HCT116 (cell line): ENCODE results near the gene BCAN. TPM values are rescaled to one million over a fixed set of nuclear protein-coding genes. Genes with fewer than 3 reads are reported as not detected.

Source experiments
- ATAC-seq: fragments of 200-7000 bp; cut with Tn5 transposase; 2 replicates; pipeline ENCODE4 v1.9.1; 2020; ENCODE audit warnings: mild to moderate bottlenecking, moderate library complexity
- BruUV-seq: library from RNA; stranded (reverse); fragments of 400-500 nt; replicated peaks from 2 replicates; lab custom pipeline; 2021; lab: Mats Ljungman, UMichigan
- CTCF ChIA-PET: fragments of 300-600 bp; sonication (Branson Sonifier 250); formaldehyde crosslinking; loops from one replicate; lab custom pipeline; 2021; ENCODE audit warnings: antibody characterized with exemption; lab: Charles Lee
- POLR2A ChIA-PET: fragments of 300-600, 350-600 bp; sonication (Branson Sonifier 250); formaldehyde crosslinking; loops from one replicate; lab custom pipeline; 2021; ENCODE audit warnings: antibody characterized with exemption; lab: Charles Lee
- RAD21 ChIA-PET, 2 experiments: fragments of 300-600 bp; sonication (Branson Sonifier 250); formaldehyde crosslinking; loops; one replicate each; lab custom pipeline; 2023; ENCODE audit warnings: low total read pairs in 2 of 2; ENCODE audit not compliant: uncharacterized antibody in 2 of 2, unreplicated experiment in 2 of 2, low non-redundant PET in 1 of 2; lab: Charles Lee
- DNase-seq: peaks from one replicate; pipeline ENCODE4 v3.0.0-alpha.2; 2010; ENCODE audit warnings: low read depth, low spot score
- H2AFZ ChIP-seq: fragments of 200-600 bp; shearing (Covaris generic), sonication (generic); 2 replicates; pipeline ENCODE4 v1.6.1; 2017; ENCODE audit warnings: low read depth, mixed run types, mixed read lengths, antibody characterized with exemption, low read length; ENCODE audit not compliant: poor library complexity, severe bottlenecking
- H3K27ac ChIP-seq: 2 replicates; pipeline ENCODE4 v1.5.1; 2012; ENCODE audit warnings: low read depth, low read length
- H3K27me3 ChIP-seq: fragments of 200-600 bp; sonication (generic); 2 replicates; pipeline ENCODE4 v1.6.1; 2016; ENCODE audit warnings: mixed run types, low read length, mixed read lengths; ENCODE audit not compliant: insufficient read depth
- H3K36me3 ChIP-seq, 2 experiments: fragments of 200-500 bp in 1 of 2; fragments of 200-600 bp in 1 of 2; sonication (Bioruptor generic) in 1 of 2; sonication (generic) in 1 of 2; 2 replicates each; pipeline versions ENCODE4 v1.5.1 to v1.6.1; 2014 to 2016; ENCODE audit warnings: low read length in 2 of 2, inconsistent platforms in 1 of 2, mixed read lengths in 1 of 2, mixed run types in 1 of 2; ENCODE audit not compliant: insufficient read depth in 2 of 2, control insufficient read depth in 1 of 2
- H3K4me1 ChIP-seq, 2 experiments: fragments of 200-600 bp in 1 of 2; sonication (generic) in 1 of 2; 2 replicates each; pipeline versions ENCODE4 v1.5.1 to v1.6.1; 2012 to 2017; ENCODE audit warnings: low read length in 2 of 2, inconsistent platforms in 1 of 2, mild to moderate bottlenecking in 1 of 2, mixed read lengths in 1 of 2, mixed run types in 1 of 2, moderate library complexity in 1 of 2; ENCODE audit not compliant: insufficient read depth in 2 of 2, control insufficient read depth in 1 of 2
- H3K4me2 ChIP-seq: fragments of 200-600 bp; sonication (generic); 2 replicates; pipeline ENCODE4 v1.6.1; 2017; ENCODE audit warnings: mixed run types, low read length, mixed read lengths
- H3K4me3 ChIP-seq, 2 experiments: fragments of 200-600 bp in 1 of 2; sonication (generic) in 1 of 2; replicated peaks in 1 of 2; 2 replicates each; pipeline ENCODE4 v1.5.1; 2011 to 2016; ENCODE audit warnings: low read length in 2 of 2, control low read depth in 1 of 2, low read depth in 1 of 2, mild to moderate bottlenecking in 1 of 2, mixed read lengths in 1 of 2, mixed run types in 1 of 2
- H3K79me2 ChIP-seq: fragments of 200-600 bp; sonication (generic); 2 replicates; pipeline ENCODE4 v1.6.1; 2017; ENCODE audit warnings: mild to moderate bottlenecking, mixed run types, low read length, moderate library complexity, mixed read lengths; ENCODE audit not compliant: insufficient read depth
- H3K9ac ChIP-seq: fragments of 200-600 bp; sonication (generic); 2 replicates; pipeline ENCODE4 v1.6.1; 2016; ENCODE audit warnings: low read length, mixed read lengths
- H3K9me2 ChIP-seq: fragments of 200-600 bp; sonication (generic), shearing (Covaris generic); 2 replicates; pipeline ENCODE4 v1.6.1; 2017; ENCODE audit warnings: mixed run types, mild to moderate bottlenecking, moderate library complexity; ENCODE audit not compliant: insufficient read depth
- H3K9me3 ChIP-seq, 2 experiments: fragments of 200-500 bp in 1 of 2; fragments of 200-600 bp in 1 of 2; sonication (Bioruptor generic) in 1 of 2; sonication (generic) in 1 of 2; 2 replicates each; pipeline ENCODE4 v1.6.1; 2014 to 2017; ENCODE audit warnings: low read length in 2 of 2, mixed read lengths in 2 of 2, inconsistent platforms in 1 of 2, low read depth in 1 of 2, mild to moderate bottlenecking in 1 of 2, mixed run types in 1 of 2, moderate library complexity in 1 of 2; ENCODE audit not compliant: control insufficient read depth in 1 of 2, insufficient read depth in 1 of 2
- H4K20me1 ChIP-seq: fragments of 200-600 bp; sonication (generic), shearing (Covaris generic); 2 replicates; pipeline ENCODE4 v1.6.1; 2017; ENCODE audit warnings: mixed run types, mild to moderate bottlenecking, moderate library complexity; ENCODE audit not compliant: insufficient read depth
- CBX3 ChIP-seq: IDR thresholded peaks from 2 replicates; pipeline ENCODE4 v1.6.1; 2012; ENCODE audit warnings: low read depth
- EZH2phosphoT487 ChIP-seq: fragments of 200-600 bp; IDR thresholded peaks from 2 replicates; pipeline ENCODE4 v1.6.1; 2018; ENCODE audit warnings: antibody characterized with exemption, borderline replicate concordance
- JUND ChIP-seq: IDR thresholded peaks from 2 replicates; pipeline ENCODE4 v1.6.1; 2012
- RAD21 ChIP-seq: IDR thresholded peaks from 2 replicates; pipeline ENCODE4 v1.6.1; 2012; ENCODE audit warnings: low read depth, mild to moderate bottlenecking
- SIN3A ChIP-seq: IDR thresholded peaks from 2 replicates; pipeline ENCODE4 v1.6.1; 2012; ENCODE audit warnings: low read depth
- SRF ChIP-seq: IDR thresholded peaks from 2 replicates; pipeline ENCODE4 v1.6.1; 2012; ENCODE audit warnings: low read depth
- TCF7L2 ChIP-seq: IDR thresholded peaks from 2 replicates; pipeline ENCODE4 v1.7.0; 2011; ENCODE audit warnings: borderline replicate concordance, inconsistent platforms; ENCODE audit not compliant: insufficient read depth, insufficient read length; ENCODE audit errors: extremely low read depth
- ZFX ChIP-seq: fragments of 450-650 bp; IDR thresholded peaks from 2 replicates; pipeline ENCODE4 v1.6.1; 2017
- intact Hi-C: fragments of 100-400 bp; cut with micrococcal nuclease; formaldehyde crosslinking; loops from 2 replicates; pipeline ENCODE4 v1.10.0; 2022
- total RNA-seq: library from RNA; stranded (reverse); gene quantifications from one replicate; pipeline ENCODE4 v1.2.1, GENCODE V29; 2021; ENCODE audit not compliant: unreplicated experiment
- TF ChIP-seq, protein P1 (sequence below): IDR thresholded peaks from 2 replicates; pipeline ENCODE4 v1.6.1; 2012

The BCAN gene
- total RNA-seq, 1 experiment from 2014 or later, result not detected

DNA sequence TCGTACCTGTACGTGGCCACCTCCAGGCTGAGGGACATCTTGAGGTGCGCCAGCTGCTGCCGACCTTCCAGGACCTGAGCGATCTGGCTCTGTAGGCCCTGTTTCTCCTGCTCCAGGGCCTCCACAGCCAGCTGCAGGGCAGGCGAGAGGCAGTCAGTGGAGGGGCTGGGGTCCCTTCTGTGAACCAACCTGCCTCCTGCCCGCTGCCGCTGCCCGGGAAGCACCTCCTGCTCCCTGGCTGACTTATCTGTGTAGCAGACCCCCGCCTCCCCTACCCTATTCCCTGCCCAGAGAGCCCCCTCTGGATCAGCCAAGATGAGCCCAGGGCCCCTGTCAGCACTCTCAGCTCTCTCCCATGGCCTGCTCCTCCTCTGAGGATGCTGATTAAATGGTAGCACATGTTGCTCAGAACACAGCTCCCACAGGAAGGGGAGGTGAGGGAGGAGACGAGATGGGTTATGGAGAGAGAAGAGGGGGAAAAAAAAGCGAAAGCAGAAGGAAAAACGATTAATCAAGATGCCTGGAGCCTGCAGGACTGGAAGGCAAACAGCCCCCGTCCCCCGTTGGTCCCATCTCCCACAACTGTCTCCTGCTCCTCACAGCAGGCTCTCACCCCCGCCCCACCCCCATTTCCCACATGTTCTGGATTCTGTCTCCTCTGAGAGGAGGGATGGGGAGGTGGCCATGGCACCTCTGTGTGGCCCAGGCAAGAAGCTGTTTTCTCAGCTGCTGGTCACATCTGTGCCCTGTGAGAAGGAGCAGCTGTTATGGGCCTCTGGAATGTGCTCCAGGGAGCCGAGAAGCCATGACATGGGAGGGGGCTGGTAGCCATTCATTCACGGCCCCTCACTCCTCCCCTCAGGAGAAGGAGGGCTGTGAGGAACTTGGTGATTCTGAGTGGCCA is 33.5 kb downstream of the BCAN start:
- Histone ChIP-seq H3K9ac (no peak overlapping the region), H3K4me2 (peak overlapping the region; percentile 17; the same call in 1 of the 2 replicates), H3K36me3 (no peaks in the 10 kb centered on the region), H3K27ac (no peak overlapping the region), H3K79me2 (no peaks in the 10 kb centered on the region), H3K9me2 (no peaks in the 10 kb centered on the region), H2AFZ (no peak overlapping the region), H3K4me1 (peaks cover 14 to 26% of the 10 kb centered on the region in 2 experiments), H3K27me3 (no peaks in the 10 kb centered on the region), H4K20me1 (no peaks in the 10 kb centered on the region)
- DNase-seq, result no peak
- intact Hi-C loops, result no loop called here
- RAD21 ChIA-PET, result interaction anchor here in 1 of 2 experiments (0.7 kb wide), 1 partner anchor 51 kb away, joined by 3 read pairs; no protein-coding TSS in a partner anchor
- POLR2A ChIA-PET, result interaction anchor here (1.5 to 2.8 kb wide), 2 partner anchors 10 to 14 kb away, joined by 3 to 33 read pairs; no protein-coding TSS in a partner anchor
- no peak for ATAC-seq
- TF ChIP-seq SIN3A, result no peak
- no peak for TF ChIP-seq ZFX
- TF ChIP-seq SRF, result no peak
- TF ChIP-seq CBX3, result no peak
- TF ChIP-seq RAD21, result no peak
- TF ChIP-seq, protein P1, sequence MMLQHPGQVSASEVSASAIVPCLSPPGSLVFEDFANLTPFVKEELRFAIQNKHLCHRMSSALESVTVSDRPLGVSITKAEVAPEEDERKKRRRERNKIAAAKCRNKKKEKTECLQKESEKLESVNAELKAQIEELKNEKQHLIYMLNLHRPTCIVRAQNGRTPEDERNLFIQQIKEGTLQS, result no peak
- TF ChIP-seq TCF7L2, result no peak
- TF ChIP-seq JUND, result no peak
- TF ChIP-seq EZH2phosphoT487, result no peak
- TF ChIP-seq, all 23 proteins: peak for 0
- BruUV-seq, result no TSS peak
- Histone ChIP-seq H3K9me3 (no peaks in the 10 kb centered on the region), H3K4me3 (no peak overlapping the region)
- CTCF ChIA-PET, result interaction anchor here (2.5 to 3.8 kb wide), 4 partner anchors 14 to 51 kb away, joined by 12 to 27 read pairs (median 19); no protein-coding TSS in a partner anchor
